Bronchial epithelial cell (primary cell): ENCODE results near the gene NECTIN4. TPM values are rescaled to one million over a fixed set of nuclear protein-coding genes. Genes with fewer than 3 reads are reported as not detected.

Experiments
- DNase-seq: peaks from one replicate; pipeline ENCODE4 v3.0.0-alpha.2; 2010; ENCODE audit warnings: low read depth
- FAIRE-seq: peaks from 2 replicates; lab custom pipeline; 2011; peaks lifted over from hg19 to GRCh38; lab: Jason Lieb, UNC
- H3K27me3 ChIP-seq: 2 replicates; pipeline ENCODE4 v1.5.1; 2011; ENCODE audit warnings: low read length; ENCODE audit not compliant: control insufficient read depth, insufficient read depth
- H3K36me3 ChIP-seq: 2 replicates; pipeline ENCODE4 v1.5.1; 2011; ENCODE audit warnings: low read length; ENCODE audit not compliant: control insufficient read depth, insufficient read depth
- H3K4me3 ChIP-seq: 2 replicates; pipeline ENCODE4 v1.5.1; 2011; ENCODE audit warnings: mild to moderate bottlenecking, low read depth, low read length, control low read depth
- total RNA-seq: library from RNA; depleted of rRNA; stranded (reverse); fragments of >200 nt; gene quantifications from 2 replicates; pipeline ENCODE4 v1.2.1, GENCODE V29; 2014
- TF ChIP-seq, protein P1 (sequence below): IDR thresholded peaks from 2 replicates; pipeline ENCODE4 v1.5.1; 2011; ENCODE audit warnings: mild to moderate bottlenecking, moderate library complexity, low read length, control low read depth, inconsistent platforms; ENCODE audit not compliant: insufficient read depth, severe bottlenecking

Gene NECTIN4
- total RNA-seq, result 108 and 200 TPM in 2 replicates

DNA sequence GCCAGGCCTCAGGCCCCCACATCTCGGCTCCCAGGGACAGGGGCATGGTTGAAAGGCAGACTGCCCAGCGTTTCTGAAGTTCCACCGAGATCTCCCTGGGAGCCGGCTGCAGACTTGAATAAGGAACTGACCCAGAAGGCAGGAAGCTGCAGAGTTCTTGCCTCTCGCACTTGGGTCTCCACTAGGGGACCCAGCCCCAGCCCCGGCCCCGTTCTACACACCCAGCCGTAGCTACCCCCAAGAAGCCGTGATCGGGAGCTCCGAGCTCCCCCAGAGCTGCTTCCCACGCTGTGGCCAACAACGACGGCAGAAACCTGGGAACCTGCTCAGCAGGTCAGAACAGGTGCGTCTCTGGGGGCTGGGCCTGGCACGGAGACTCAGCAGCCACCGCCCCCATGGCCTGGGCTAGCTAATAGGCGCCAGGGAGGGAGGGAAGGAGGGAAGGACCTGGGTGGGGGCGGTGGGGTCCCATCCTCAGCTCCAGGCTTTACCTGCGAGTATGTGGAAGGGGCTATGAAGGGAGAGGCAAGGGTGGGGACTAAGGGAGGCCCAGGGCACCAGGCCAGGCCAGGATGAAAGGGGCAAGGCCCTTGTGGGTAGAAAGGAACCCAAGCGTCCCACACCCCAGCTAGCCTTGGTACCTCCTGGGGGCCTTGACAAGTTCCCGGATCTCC lies at the start of gene NECTIN4:
Gene NECTIN4 (minus strand): TSS at position 308 of the 674 bp plus-strand sequence. CDS start 262 bp downstream, at position 46.
- Histone ChIP-seq H3K4me3 (peak within 1 kb of the TSS; percentile 62), H3K27me3 (no peaks in the 10 kb centered on the region), H3K36me3 (no peaks in the 10 kb centered on the region)
- DNase-seq (peak; percentile 79), FAIRE-seq (no peak)
- TF ChIP-seq, protein P1, sequence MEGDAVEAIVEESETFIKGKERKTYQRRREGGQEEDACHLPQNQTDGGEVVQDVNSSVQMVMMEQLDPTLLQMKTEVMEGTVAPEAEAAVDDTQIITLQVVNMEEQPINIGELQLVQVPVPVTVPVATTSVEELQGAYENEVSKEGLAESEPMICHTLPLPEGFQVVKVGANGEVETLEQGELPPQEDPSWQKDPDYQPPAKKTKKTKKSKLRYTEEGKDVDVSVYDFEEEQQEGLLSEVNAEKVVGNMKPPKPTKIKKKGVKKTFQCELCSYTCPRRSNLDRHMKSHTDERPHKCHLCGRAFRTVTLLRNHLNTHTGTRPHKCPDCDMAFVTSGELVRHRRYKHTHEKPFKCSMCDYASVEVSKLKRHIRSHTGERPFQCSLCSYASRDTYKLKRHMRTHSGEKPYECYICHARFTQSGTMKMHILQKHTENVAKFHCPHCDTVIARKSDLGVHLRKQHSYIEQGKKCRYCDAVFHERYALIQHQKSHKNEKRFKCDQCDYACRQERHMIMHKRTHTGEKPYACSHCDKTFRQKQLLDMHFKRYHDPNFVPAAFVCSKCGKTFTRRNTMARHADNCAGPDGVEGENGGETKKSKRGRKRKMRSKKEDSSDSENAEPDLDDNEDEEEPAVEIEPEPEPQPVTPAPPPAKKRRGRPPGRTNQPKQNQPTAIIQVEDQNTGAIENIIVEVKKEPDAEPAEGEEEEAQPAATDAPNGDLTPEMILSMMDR, result no peak

DNA sequence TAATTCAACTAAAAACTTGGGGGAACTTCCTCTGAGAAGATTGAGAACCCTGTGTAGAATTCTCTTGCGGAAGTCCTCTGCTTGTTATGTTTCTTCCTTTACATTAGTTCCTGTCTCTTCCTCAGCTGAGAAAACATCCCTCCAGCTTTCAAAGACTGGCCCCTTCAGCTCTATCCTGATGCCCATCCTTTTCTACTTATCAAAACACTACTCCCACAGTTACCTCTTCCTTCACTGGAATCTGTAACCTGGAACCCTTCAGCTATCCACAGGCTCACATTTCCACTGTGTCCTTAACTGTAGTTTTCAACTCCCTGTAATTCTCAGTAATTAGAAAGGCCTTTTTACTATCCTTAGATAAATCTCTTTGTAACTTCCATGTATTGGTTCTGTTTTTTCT lies 49.1 kb upstream of the NECTIN4 start:
- Histone ChIP-seq H3K4me3 (no peak overlapping the region), H3K36me3 (no peaks in the 10 kb centered on the region), H3K27me3 (no peaks in the 10 kb centered on the region)
- no peak for FAIRE-seq
- TF ChIP-seq, protein P1, result no peak
- no peak for DNase-seq

DNA sequence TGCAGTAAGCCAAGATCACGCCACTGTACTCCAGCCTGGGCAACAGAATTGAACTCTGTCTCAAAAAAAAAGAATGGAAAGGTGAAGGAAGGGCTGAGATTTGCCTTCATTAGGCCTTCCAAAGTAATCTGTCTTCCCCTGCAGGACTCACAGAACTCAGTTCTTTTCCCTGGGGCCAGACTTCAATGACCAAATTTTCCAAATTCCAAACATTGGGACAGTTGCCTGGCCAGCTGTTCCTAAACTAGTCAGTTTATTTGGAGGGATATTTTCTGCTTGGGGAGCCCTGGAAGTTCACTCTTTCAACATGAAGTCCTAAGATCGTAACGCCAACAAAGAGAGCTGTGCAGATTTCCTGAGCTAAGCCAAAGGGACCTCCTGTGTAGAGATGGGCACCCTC lies 48.5 kb upstream of the NECTIN4 start:
- Histone ChIP-seq H3K27me3 (no peaks in the 10 kb centered on the region), H3K36me3 (no peaks in the 10 kb centered on the region), H3K4me3 (no peak overlapping the region)
- TF ChIP-seq, protein P1, result no peak
- FAIRE-seq, result no peak
- no peak for DNase-seq

DNA sequence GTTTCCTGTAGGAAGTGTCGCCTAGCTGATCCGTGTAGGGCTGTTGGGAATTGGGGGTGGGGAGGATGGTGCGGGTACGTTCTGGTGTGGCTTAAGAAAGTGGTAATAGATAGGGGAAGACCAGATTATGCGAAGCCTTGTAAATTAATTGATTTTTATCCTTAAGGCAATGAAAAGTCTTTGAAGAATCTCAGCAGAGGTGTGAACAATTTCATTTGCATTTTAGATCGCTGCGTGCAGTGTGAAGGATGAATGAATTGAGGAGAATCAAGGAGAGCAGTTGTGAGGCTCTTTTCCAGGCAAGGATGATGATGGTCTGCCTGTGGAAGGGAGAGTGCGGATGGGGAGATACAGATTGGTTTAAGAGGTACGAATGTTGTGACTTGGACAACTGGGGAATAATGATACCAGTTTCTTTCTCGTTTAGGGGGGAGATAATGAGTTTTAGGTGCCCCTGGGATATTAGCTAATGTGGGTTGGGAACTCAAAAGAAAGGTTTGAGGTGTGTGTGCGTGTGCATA lies 43.9 kb upstream of the NECTIN4 start:
- FAIRE-seq, result no peak
- Histone ChIP-seq H3K27me3 (no peaks in the 10 kb centered on the region), H3K4me3 (peak overlapping the region; percentile 78), H3K36me3 (no peaks in the 10 kb centered on the region)
- TF ChIP-seq, protein P1, result no peak
- DNase-seq, result no peak

DNA sequence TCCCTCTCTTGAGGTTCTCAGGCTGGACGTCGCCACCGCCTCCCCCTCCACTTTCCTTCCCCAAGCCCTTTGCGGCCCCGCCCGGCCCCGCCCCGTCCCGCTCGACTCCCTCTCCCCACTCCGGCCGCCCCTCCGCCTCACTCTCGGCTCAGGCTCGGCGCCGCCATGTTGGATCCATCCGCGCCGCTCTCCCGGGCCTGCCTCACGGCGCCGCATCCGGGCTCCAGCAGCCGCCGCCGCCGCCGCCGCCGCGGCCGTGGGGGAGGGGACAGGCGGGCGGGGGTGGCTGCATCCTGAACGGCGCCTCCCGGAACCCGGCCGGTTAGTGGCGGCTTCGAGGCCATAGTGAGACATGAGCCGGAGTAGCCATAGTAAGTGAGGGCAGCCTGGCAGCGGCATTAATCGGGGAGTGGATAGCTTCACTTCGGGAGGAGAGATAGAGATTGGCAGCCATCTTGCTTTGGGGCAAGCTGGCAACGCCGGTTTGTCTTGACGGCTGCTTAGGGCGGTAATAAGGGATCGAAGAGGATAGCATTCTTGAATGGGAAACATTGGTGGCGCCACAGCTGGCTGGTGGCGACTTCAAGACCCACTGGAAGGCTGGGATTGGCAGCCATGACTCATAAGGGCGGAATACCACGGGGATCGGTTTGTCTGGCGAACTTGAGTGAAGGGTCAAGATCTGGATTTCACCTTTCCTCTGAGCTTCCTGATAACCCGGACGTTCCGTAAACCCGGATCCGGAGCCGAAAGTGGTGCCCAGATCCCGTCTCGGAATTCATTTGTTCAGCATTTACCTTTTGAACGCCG lies 43.3 kb upstream of the NECTIN4 start, which contains the start of gene DEDD:
Gene DEDD (minus strand): TSS at position 258 of the 810 bp plus-strand sequence. CDS start 8,205 bp downstream, outside the sequence.
- TF ChIP-seq, protein P1, result peak; percentile 12
- no peak for FAIRE-seq

More for the DNA sequence above, 43.3 kb upstream of the NECTIN4 start, which contains the start of gene DEDD:
- peak; percentile 94 for DNase-seq
- Histone ChIP-seq H3K27me3 (no peaks in the 10 kb centered on the region), H3K4me3 (peak within 1 kb of the TSS; percentile 78), H3K36me3 (no peaks in the 10 kb centered on the region)
